22Rv1 (cell line): Measurements from ENCODE around the gene RASSF5.

Experiments
- ZFX ChIP-seq: fragments of 450-650 bp; IDR thresholded peaks from 2 replicates; pipeline ENCODE4 v1.6.1; 2017; ENCODE audit warnings: antibody characterized with exemption, borderline replicate concordance
- TF ChIP-seq, protein P1 (sequence below): fragments of 450-650 bp; IDR thresholded peaks from 2 replicates; pipeline ENCODE4 v1.5.1; 2017; ENCODE audit warnings: mild to moderate bottlenecking

DNA sequence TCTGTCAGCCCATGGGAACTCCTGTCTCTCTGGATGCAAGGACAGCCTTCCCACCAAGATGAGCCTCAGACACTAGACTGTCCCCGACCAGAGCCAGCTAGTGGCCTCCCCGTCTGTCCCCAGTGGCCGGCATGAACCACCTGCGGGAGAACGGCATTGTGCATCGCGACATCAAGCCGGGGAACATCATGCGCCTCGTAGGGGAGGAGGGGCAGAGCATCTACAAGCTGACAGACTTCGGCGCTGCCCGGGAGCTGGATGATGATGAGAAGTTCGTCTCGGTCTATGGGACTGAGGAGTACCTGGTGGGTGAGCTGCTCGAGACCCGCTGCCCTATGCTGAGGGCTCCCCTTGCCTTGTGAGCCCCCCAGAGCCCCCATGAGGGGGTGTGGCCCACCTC, 31.3 kb upstream of the RASSF5 start:
- TF ChIP-seq, protein P1, sequence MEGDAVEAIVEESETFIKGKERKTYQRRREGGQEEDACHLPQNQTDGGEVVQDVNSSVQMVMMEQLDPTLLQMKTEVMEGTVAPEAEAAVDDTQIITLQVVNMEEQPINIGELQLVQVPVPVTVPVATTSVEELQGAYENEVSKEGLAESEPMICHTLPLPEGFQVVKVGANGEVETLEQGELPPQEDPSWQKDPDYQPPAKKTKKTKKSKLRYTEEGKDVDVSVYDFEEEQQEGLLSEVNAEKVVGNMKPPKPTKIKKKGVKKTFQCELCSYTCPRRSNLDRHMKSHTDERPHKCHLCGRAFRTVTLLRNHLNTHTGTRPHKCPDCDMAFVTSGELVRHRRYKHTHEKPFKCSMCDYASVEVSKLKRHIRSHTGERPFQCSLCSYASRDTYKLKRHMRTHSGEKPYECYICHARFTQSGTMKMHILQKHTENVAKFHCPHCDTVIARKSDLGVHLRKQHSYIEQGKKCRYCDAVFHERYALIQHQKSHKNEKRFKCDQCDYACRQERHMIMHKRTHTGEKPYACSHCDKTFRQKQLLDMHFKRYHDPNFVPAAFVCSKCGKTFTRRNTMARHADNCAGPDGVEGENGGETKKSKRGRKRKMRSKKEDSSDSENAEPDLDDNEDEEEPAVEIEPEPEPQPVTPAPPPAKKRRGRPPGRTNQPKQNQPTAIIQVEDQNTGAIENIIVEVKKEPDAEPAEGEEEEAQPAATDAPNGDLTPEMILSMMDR, result no peak
- no peak for TF ChIP-seq ZFX
